Left ventricle myocardium inferior (tissue), 1 donor: ENCODE results near the gene ATP6V1G3. TPM values are rescaled to one million over a fixed set of nuclear protein-coding genes. Genes with fewer than 3 reads are reported as not detected.

Experiments
- DNase-seq: peaks from one replicate; pipeline ENCODE4 v3.0.0-alpha.2; 2020
- H3K27ac ChIP-seq: fragments of 200-600 bp; replicated peaks from 2 replicates; pipeline ENCODE4 v1.8.0; 2021
- H3K27me3 ChIP-seq: fragments of 200-600 bp; 2 replicates; pipeline ENCODE4 v1.8.0; 2021; ENCODE audit warnings: low read depth
- H3K36me3 ChIP-seq: fragments of 200-600 bp; 2 replicates; pipeline ENCODE4 v1.8.0; 2021
- H3K4me1 ChIP-seq: fragments of 200-600 bp; 2 replicates; pipeline ENCODE4 v1.8.0; 2021
- H3K4me3 ChIP-seq: fragments of 200-600 bp; 2 replicates; pipeline ENCODE4 v1.8.0; 2021; ENCODE audit warnings: mild to moderate bottlenecking, moderate library complexity
- H3K9me3 ChIP-seq: fragments of 200-600 bp; replicated peaks from 2 replicates; pipeline ENCODE4 v1.8.0; 2021
- CTCF ChIP-seq: fragments of 200-600 bp; IDR thresholded peaks from 2 replicates; pipeline ENCODE4 v1.8.0; 2021; ENCODE audit warnings: antibody characterized with exemption, mild to moderate bottlenecking, borderline replicate concordance
- intact Hi-C: fragments of 100-400 bp; cut with micrococcal nuclease; formaldehyde crosslinking; loops from one replicate; pipeline ENCODE4 v1.11.0; 2022
- total RNA-seq: library from RNA; stranded (reverse); fragmentation: NEBNext Ultra II Directional; extraction: Animal tissue kit (Norgen Biotek cat#: 25700); gene quantifications from one replicate; pipeline ENCODE4 v1.2.1, GENCODE V29; 2021
- donor health status: DM: no; HTN: yes; CAD: no; lungs with severe emphysema.

Gene ATP6V1G3
- total RNA-seq, 1 donor from 2014 or later, result not detected

GRCh38 chr1:198494139-198494538, 46.3 kb downstream of the ATP6V1G3 start:
- Histone ChIP-seq H3K27ac (no peak overlapping the region), H3K9me3 (no peaks in the 10 kb centered on the region), H3K4me1 (no peaks in the 10 kb centered on the region), H3K36me3 (no peaks in the 10 kb centered on the region), H3K4me3 (no peak overlapping the region), H3K27me3 (no peaks in the 10 kb centered on the region)
- intact Hi-C loops, result no loop called here
- no peak for TF ChIP-seq CTCF
- DNase-seq, result no peak

- intact Hi-C loops, result no loop called here
Observed at GRCh38 chr1:198493329-198493728, 47.2 kb downstream of the ATP6V1G3 start.

GRCh38 chr1:198492872-198493271, 47.6 kb downstream of the ATP6V1G3 start:
- no peaks in the 10 kb centered on the region for H3K4me1 ChIP-seq
- H3K9me3 ChIP-seq, result no peaks in the 10 kb centered on the region
- H3K36me3 ChIP-seq, result no peaks in the 10 kb centered on the region
- no peak for DNase-seq
- H3K27ac ChIP-seq, result no peak overlapping the region
- no peak for TF ChIP-seq CTCF
- intact Hi-C loops, result no loop called here
- no peaks in the 10 kb centered on the region for H3K27me3 ChIP-seq
- no peak overlapping the region for H3K4me3 ChIP-seq

More at GRCh38 chr1:198493329-198493728, 47.2 kb downstream of the ATP6V1G3 start:
- H3K4me1 ChIP-seq, result no peaks in the 10 kb centered on the region
- no peaks in the 10 kb centered on the region for H3K27me3 ChIP-seq
- H3K9me3 ChIP-seq, result no peaks in the 10 kb centered on the region
- no peak overlapping the region for H3K4me3 ChIP-seq
- DNase-seq, result no peak
- H3K36me3 ChIP-seq, result no peaks in the 10 kb centered on the region
- no peak for TF ChIP-seq CTCF
- no peak overlapping the region for H3K27ac ChIP-seq

- DNase-seq, result no peak
- intact Hi-C loops, result no loop called here
- Histone ChIP-seq H3K27ac (no peak overlapping the region), H3K4me1 (no peaks in the 10 kb centered on the region), H3K4me3 (no peak overlapping the region), H3K9me3 (no peaks in the 10 kb centered on the region), H3K27me3 (no peaks in the 10 kb centered on the region), H3K36me3 (no peaks in the 10 kb centered on the region)
- no peak for TF ChIP-seq CTCF
Observed at GRCh38 chr1:198491596-198491995, 48.9 kb downstream of the ATP6V1G3 start.

- Histone ChIP-seq H3K4me1 (no peaks in the 10 kb centered on the region), H3K36me3 (no peaks in the 10 kb centered on the region), H3K27ac (no peak overlapping the region), H3K4me3 (no peak overlapping the region), H3K9me3 (no peaks in the 10 kb centered on the region), H3K27me3 (no peaks in the 10 kb centered on the region)
- no peak for TF ChIP-seq CTCF
- no peak for DNase-seq
- intact Hi-C loops, result no loop called here
Observed at GRCh38 chr1:198491028-198491427, 49.5 kb downstream of the ATP6V1G3 start.

- no peak overlapping the region for H3K4me3 ChIP-seq
- no peaks in the 10 kb centered on the region for H3K4me1 ChIP-seq
- intact Hi-C loops, result no loop called here
- H3K36me3 ChIP-seq, result no peaks in the 10 kb centered on the region
- no peak overlapping the region for H3K27ac ChIP-seq
- no peaks in the 10 kb centered on the region for H3K9me3 ChIP-seq
- H3K27me3 ChIP-seq, result no peaks in the 10 kb centered on the region
- no peak for DNase-seq
- no peak for TF ChIP-seq CTCF
Observed at GRCh38 chr1:198490224-198490623, 50.3 kb downstream of the ATP6V1G3 start.
